Liver (tissue), 9 donors: ENCODE results near the gene ZPLD1. TPM values are rescaled to one million over a fixed set of nuclear protein-coding genes. Genes with fewer than 3 reads are reported as not detected.

Experiments used
- DNase-seq: peaks from one replicate; pipeline ENCODE4 v3.0.0-alpha.2; 2017; ENCODE audit warnings: low spot score
- H3K27ac ChIP-seq, 2 donors: one replicate each; pipeline ENCODE4 v1.7.0; 2013; ENCODE audit warnings: inconsistent platforms in 2 of 2, low read length in 2 of 2, control low read depth in 1 of 2, low read depth in 1 of 2, mild to moderate bottlenecking in 1 of 2
- H3K27me3 ChIP-seq, 4 donors: one replicate each; pipeline versions ENCODE4 v1.6.1 to v1.7.0; 2013; ENCODE audit warnings: low read length in 3 of 4, inconsistent platforms in 1 of 4, mild to moderate bottlenecking in 1 of 4, moderate library complexity in 1 of 4; ENCODE audit not compliant: control insufficient read depth in 4 of 4, insufficient read depth in 4 of 4
- H3K36me3 ChIP-seq, 4 donors: one replicate each; pipeline versions ENCODE4 v1.6.1 to v1.7.0; 2013; ENCODE audit warnings: low read length in 3 of 4, mild to moderate bottlenecking in 3 of 4, low read depth in 1 of 4, moderate library complexity in 1 of 4; ENCODE audit not compliant: control insufficient read depth in 4 of 4, insufficient read depth in 3 of 4
- H3K4me1 ChIP-seq, 4 donors: one replicate each; pipeline versions ENCODE4 v1.6.1 to v1.7.0; 2013; ENCODE audit warnings: low read length in 3 of 4, mild to moderate bottlenecking in 3 of 4, moderate library complexity in 1 of 4; ENCODE audit not compliant: control insufficient read depth in 4 of 4, insufficient read depth in 4 of 4
- H3K4me3 ChIP-seq, 3 donors: one replicate each; pipeline versions ENCODE4 v1.6.1 to v1.7.0; 2013; ENCODE audit warnings: low read length in 3 of 3, control low read depth in 1 of 3, low read depth in 1 of 3, mild to moderate bottlenecking in 1 of 3
- H3K9ac ChIP-seq, 2 donors: one replicate each; pipeline ENCODE4 v1.7.0; 2013; ENCODE audit warnings: low read length in 2 of 2, mild to moderate bottlenecking in 2 of 2, moderate library complexity in 2 of 2, control low read depth in 1 of 2, low read depth in 1 of 2
- H3K9me3 ChIP-seq, 4 donors: one replicate each; pipeline versions ENCODE4 v1.6.1 to v1.7.0; 2013; ENCODE audit warnings: low read length in 3 of 4; ENCODE audit not compliant: control insufficient read depth in 4 of 4
- EGR1 ChIP-seq, 2 donors: IDR thresholded peaks; 2 replicates each; pipeline ENCODE4 v1.6.1; 2016 to 2018; ENCODE audit warnings: antibody characterized with exemption in 2 of 2, low read depth in 2 of 2
- FOXA1 ChIP-seq: IDR thresholded peaks from 2 replicates; pipeline ENCODE4 v1.6.1; 2016; ENCODE audit warnings: antibody characterized with exemption
- FOXA2 ChIP-seq: IDR thresholded peaks from 2 replicates; pipeline ENCODE4 v1.6.1; 2016; ENCODE audit warnings: antibody characterized with exemption
- GABPA ChIP-seq, 2 donors: IDR thresholded peaks in 1 of 2; conservative IDR thresholded peaks in 1 of 2; 2 replicates each; pipeline ENCODE4 v1.6.1; 2016; ENCODE audit warnings: antibody characterized with exemption in 2 of 2, mild to moderate bottlenecking in 1 of 2, moderate library complexity in 1 of 2
- HNF4A ChIP-seq, 2 donors: conservative IDR thresholded peaks; 2 replicates each; pipeline ENCODE4 v1.6.1; 2016; ENCODE audit warnings: antibody characterized with exemption in 2 of 2, mild to moderate bottlenecking in 2 of 2
- HNF4G ChIP-seq: IDR thresholded peaks from 2 replicates; pipeline ENCODE4 v1.6.1; 2016; ENCODE audit warnings: antibody characterized with exemption
- JUND ChIP-seq, 2 donors: IDR thresholded peaks; 2 replicates each; pipeline ENCODE4 v1.6.1; 2016; ENCODE audit warnings: antibody characterized with exemption in 2 of 2
- NR2F2 ChIP-seq: IDR thresholded peaks from 2 replicates; pipeline ENCODE4 v1.6.1; 2016; ENCODE audit warnings: antibody characterized with exemption
- RAD21 ChIP-seq, 2 donors: IDR thresholded peaks; 2 replicates each; pipeline ENCODE4 v1.6.1; 2016; ENCODE audit warnings: antibody characterized with exemption in 2 of 2, mild to moderate bottlenecking in 2 of 2
- RXRA ChIP-seq, 2 donors: IDR thresholded peaks; 2 replicates each; pipeline ENCODE4 v1.6.1; 2017 to 2018; ENCODE audit warnings: antibody characterized with exemption in 2 of 2, mild to moderate bottlenecking in 1 of 2
- SP1 ChIP-seq: IDR thresholded peaks from 2 replicates; pipeline ENCODE4 v1.6.1; 2018; ENCODE audit warnings: antibody characterized with exemption, mild to moderate bottlenecking
- TAF1 ChIP-seq: conservative IDR thresholded peaks from 2 replicates; pipeline ENCODE4 v1.6.1; 2016; ENCODE audit warnings: antibody characterized with exemption, mild to moderate bottlenecking
- WGBS: extraction: QIAGEN DNeasy Blood & Tissue Kit; methylation state at CpG from one replicate; pipeline ENCODE4 v1.1.7; 2013; 5-methylcytosine and 5-hydroxymethylcytosine counted together
- polyA plus RNA-seq, 2 donors: library from polyadenylated mRNA; stranded (reverse) in 1 of 2; unstranded in 1 of 2; fragments of 200-250 nt in 1 of 2; fragments of >200 nt in 1 of 2; fragmentation: Nextera tagmentation in 1 of 2; extraction: Ambion mirVana in 1 of 2; gene quantifications; one replicate each; pipeline versions ENCODE4 v1.2.1 to v1.2.3, GENCODE V29; 2013 to 2015
- total RNA-seq, 2 donors: library from RNA; depleted of rRNA; stranded (reverse); fragments of >200 nt; gene quantifications; one replicate each; pipeline ENCODE4 v1.2.3, GENCODE V29; 2014
- TF ChIP-seq, protein P1 (sequence below): IDR thresholded peaks from 2 replicates; pipeline ENCODE4 v1.6.1; 2016; ENCODE audit warnings: antibody characterized with exemption
- TF ChIP-seq, protein P2 (sequence below): IDR thresholded peaks from 2 replicates; pipeline ENCODE4 v1.6.1; 2016; ENCODE audit warnings: antibody characterized with exemption
- TF ChIP-seq, protein P3 (sequence below): IDR thresholded peaks from 2 replicates; pipeline ENCODE4 v1.6.1; 2016; ENCODE audit warnings: antibody characterized with exemption, mild to moderate bottlenecking
- TF ChIP-seq, protein P4 (sequence below): IDR thresholded peaks from 2 replicates; pipeline ENCODE4 v1.6.1; 2016; ENCODE audit warnings: antibody characterized with exemption
- donor health status: healthy.
- donor health status: healthy.
- donor health status: healthy.
- donor health status: healthy.
- donor health status: healthy.

ZPLD1 gene
- total and polyA plus RNA-seq, 4 donors, result 0.03 to 0.23 (median 0.07) TPM

DNA sequence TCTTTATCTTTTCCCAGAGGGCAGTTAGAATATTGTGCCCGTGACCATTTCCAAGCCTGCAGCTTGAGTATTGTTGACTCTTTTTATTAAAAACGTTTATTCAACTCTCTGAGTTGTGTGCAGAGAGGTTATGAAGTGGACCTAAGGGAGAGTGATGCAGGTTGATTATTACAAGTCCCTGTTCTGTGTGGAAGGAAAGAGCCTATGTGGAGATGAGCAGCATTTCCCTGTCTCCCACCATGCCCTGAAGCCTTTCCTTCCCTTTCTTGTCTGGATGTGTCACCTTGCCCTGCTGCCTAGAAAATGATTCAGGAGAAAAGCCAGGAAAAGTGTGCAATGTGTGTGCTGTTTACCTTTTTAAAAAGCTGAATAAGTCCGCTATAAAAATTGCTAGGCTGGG is 19.4 kb downstream of the ZPLD1 start:
- H3K27ac ChIP-seq, result no peak overlapping the region

DNA sequence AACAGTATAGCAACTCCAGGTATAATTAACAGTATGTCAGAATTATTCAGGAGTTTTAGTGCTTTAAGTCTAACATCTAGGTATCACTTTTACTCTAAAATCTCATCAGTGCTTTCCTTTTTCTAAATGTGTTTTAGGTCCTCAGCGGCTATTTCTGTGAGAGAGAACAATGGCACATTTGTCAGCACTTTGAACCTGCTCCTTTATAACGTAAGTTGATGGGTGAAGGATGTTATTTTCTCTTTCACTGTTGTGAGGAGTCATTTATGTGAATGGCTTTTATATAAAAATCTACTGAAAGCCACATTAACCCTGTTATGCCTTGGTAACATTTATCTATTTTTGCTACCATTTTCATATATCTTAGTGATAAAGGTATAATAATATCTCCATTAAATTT is 22.8 kb downstream of the ZPLD1 start:
- Histone ChIP-seq H3K4me3 (no peak overlapping the region), H3K4me1 (no peaks in the 10 kb centered on the region), H3K27ac (no peak overlapping the region), H3K9me3 (no peaks in the 10 kb centered on the region), H3K27me3 (peaks cover 0 to 3% (median 0%) of the 10 kb centered on the region in 4 donors), H3K9ac (no peak overlapping the region), H3K36me3 (no peaks in the 10 kb centered on the region)
- DNase-seq, result no peak
- TF ChIP-seq FOXA2 (no peak), FOXA1 (no peak), JUND (IDR thresholded peaks at IDR 0.05) (no peak), HNF4A (conservative IDR thresholded peaks at IDR 0.05) (no peak), NR2F2 (no peak), HNF4G (no peak), RAD21 (IDR thresholded peaks at IDR 0.05) (no peak), EGR1 (IDR thresholded peaks at IDR 0.05; ENCODE audit: low read depth in 2 of 2) (no peak)
- TF ChIP-seq, protein P1, sequence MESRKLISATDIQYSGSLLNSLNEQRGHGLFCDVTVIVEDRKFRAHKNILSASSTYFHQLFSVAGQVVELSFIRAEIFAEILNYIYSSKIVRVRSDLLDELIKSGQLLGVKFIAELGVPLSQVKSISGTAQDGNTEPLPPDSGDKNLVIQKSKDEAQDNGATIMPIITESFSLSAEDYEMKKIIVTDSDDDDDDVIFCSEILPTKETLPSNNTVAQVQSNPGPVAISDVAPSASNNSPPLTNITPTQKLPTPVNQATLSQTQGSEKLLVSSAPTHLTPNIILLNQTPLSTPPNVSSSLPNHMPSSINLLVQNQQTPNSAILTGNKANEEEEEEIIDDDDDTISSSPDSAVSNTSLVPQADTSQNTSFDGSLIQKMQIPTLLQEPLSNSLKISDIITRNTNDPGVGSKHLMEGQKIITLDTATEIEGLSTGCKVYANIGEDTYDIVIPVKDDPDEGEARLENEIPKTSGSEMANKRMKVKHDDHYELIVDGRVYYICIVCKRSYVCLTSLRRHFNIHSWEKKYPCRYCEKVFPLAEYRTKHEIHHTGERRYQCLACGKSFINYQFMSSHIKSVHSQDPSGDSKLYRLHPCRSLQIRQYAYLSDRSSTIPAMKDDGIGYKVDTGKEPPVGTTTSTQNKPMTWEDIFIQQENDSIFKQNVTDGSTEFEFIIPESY, result no peak
- TF ChIP-seq, protein P2, sequence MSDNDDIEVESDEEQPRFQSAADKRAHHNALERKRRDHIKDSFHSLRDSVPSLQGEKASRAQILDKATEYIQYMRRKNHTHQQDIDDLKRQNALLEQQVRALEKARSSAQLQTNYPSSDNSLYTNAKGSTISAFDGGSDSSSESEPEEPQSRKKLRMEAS, result no peak
- TF ChIP-seq, protein P3, sequence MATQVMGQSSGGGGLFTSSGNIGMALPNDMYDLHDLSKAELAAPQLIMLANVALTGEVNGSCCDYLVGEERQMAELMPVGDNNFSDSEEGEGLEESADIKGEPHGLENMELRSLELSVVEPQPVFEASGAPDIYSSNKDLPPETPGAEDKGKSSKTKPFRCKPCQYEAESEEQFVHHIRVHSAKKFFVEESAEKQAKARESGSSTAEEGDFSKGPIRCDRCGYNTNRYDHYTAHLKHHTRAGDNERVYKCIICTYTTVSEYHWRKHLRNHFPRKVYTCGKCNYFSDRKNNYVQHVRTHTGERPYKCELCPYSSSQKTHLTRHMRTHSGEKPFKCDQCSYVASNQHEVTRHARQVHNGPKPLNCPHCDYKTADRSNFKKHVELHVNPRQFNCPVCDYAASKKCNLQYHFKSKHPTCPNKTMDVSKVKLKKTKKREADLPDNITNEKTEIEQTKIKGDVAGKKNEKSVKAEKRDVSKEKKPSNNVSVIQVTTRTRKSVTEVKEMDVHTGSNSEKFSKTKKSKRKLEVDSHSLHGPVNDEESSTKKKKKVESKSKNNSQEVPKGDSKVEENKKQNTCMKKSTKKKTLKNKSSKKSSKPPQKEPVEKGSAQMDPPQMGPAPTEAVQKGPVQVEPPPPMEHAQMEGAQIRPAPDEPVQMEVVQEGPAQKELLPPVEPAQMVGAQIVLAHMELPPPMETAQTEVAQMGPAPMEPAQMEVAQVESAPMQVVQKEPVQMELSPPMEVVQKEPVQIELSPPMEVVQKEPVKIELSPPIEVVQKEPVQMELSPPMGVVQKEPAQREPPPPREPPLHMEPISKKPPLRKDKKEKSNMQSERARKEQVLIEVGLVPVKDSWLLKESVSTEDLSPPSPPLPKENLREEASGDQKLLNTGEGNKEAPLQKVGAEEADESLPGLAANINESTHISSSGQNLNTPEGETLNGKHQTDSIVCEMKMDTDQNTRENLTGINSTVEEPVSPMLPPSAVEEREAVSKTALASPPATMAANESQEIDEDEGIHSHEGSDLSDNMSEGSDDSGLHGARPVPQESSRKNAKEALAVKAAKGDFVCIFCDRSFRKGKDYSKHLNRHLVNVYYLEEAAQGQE, result no peak
- 82% methylated on average over 2 of the region's 2 CpGs for WGBS

More for the DNA sequence above, 19.4 kb downstream of the ZPLD1 start:
- no peaks in the 10 kb centered on the region for H3K27me3 ChIP-seq
- no peaks in the 10 kb centered on the region for H3K9me3 ChIP-seq
- no peak overlapping the region for H3K9ac ChIP-seq
- no peak overlapping the region for H3K4me3 ChIP-seq
- WGBS, result 60% methylated on average over 3 of the region's 3 CpGs
- no peaks in the 10 kb centered on the region for H3K4me1 ChIP-seq
- TF ChIP-seq, protein P4, sequence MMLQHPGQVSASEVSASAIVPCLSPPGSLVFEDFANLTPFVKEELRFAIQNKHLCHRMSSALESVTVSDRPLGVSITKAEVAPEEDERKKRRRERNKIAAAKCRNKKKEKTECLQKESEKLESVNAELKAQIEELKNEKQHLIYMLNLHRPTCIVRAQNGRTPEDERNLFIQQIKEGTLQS, result no peak
- H3K36me3 ChIP-seq, result no peaks in the 10 kb centered on the region
- DNase-seq, result no peak

DNA sequence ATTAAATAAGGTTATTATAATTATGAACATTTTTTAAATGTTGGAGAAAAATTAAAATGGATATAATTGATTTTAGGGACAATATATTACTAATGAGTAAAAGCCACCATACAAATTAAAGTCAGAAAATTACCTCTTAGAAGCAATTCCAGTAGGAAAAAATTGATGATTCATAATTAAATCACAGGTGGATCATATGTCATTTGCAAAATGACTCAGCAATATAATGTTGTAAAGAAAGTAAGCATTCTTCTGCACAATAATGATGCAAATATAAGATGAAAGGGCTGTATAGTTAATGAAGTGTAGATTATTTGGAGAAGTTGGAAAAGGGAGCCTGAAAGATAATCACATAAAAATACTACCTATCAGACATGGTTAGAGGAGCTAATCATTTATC is 25.8 kb downstream of the ZPLD1 start:
- Histone ChIP-seq H3K4me1 (no peaks in the 10 kb centered on the region), H3K36me3 (no peaks in the 10 kb centered on the region), H3K27ac (no peak overlapping the region), H3K9ac (no peak overlapping the region), H3K9me3 (no peaks in the 10 kb centered on the region), H3K27me3 (peaks cover 0 to 3% (median 0%) of the 10 kb centered on the region in 4 donors), H3K4me3 (no peak overlapping the region)
- no peak for DNase-seq
- TF ChIP-seq JUND (IDR thresholded peaks at IDR 0.05) (no peak), TAF1 (no peak), GABPA (IDR thresholded peaks at IDR 0.05 in 1 of 2, conservative IDR thresholded peaks at IDR 0.05 in 1 of 2) (no peak), FOXA1 (no peak), EGR1 (IDR thresholded peaks at IDR 0.05; ENCODE audit: low read depth in 2 of 2) (no peak), RXRA (IDR thresholded peaks at IDR 0.05) (no peak), NR2F2 (no peak), SP1 (no peak), HNF4G (no peak)
- TF ChIP-seq, protein P2, result no peak
- TF ChIP-seq, protein P1, result no peak
- TF ChIP-seq, protein P3, result no peak
